ENCODE results near the gene UGCG.

UGCG gene

DNA sequence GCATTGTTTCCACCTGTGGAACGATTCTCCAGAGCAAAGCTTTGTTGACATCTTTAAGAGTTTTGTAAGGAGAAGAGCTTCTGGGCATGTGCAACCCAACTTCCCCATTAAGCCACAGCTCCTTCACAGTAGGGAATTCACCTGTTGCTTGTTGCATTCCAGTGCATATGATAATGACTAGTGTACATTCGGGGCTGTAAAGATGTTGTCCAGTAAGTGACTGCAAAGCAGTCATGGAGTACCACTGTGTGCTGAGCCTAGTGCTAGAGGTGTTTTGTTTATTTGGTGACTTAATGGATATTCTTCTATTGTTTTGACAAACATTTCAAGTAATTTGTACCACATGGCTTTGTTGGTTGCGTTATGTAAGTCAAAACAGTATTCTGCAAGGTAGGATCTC, 12.8 kb downstream of the UGCG start:
- H3K4me3 ChIP-seq (ENCODE audit: control insufficient read depth, low read depth, low read length): no peak overlapping the region
- DNase-seq (ENCODE audit: low read depth): no peak
- TF ChIP-seq, protein P1, sequence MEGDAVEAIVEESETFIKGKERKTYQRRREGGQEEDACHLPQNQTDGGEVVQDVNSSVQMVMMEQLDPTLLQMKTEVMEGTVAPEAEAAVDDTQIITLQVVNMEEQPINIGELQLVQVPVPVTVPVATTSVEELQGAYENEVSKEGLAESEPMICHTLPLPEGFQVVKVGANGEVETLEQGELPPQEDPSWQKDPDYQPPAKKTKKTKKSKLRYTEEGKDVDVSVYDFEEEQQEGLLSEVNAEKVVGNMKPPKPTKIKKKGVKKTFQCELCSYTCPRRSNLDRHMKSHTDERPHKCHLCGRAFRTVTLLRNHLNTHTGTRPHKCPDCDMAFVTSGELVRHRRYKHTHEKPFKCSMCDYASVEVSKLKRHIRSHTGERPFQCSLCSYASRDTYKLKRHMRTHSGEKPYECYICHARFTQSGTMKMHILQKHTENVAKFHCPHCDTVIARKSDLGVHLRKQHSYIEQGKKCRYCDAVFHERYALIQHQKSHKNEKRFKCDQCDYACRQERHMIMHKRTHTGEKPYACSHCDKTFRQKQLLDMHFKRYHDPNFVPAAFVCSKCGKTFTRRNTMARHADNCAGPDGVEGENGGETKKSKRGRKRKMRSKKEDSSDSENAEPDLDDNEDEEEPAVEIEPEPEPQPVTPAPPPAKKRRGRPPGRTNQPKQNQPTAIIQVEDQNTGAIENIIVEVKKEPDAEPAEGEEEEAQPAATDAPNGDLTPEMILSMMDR (conservative IDR thresholded peaks at IDR 0.05; ENCODE audit: control insufficient read depth, insufficient read depth, low read depth, low read length): no peak

DNA sequence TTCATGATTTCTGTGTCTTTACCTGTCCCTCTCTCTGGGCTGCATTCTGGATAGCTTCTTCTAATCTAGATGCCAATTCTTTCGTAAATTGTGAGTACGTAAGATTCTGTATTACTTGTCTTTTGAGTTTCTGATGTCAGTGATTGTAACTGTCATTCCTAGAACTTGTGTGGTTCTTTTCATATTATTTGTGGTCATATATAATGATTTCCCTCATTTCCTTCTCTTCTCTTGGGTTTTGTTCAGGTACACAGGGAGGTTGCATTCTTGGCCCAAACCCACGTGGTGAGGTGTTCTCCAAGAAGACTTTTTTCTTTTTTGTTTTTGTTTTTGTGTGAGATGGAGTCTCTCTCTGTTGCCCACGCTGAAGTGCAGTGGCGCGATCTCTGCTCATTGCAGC, 13.8 kb downstream of the UGCG start:
- no peak overlapping the region for H3K4me3 ChIP-seq (ENCODE audit: control insufficient read depth, low read depth, low read length)
- DNase-seq (ENCODE audit: low read depth): no peak
- TF ChIP-seq, protein P1 (conservative IDR thresholded peaks at IDR 0.05; ENCODE audit: control insufficient read depth, insufficient read depth, low read depth, low read length): no peak

DNA sequence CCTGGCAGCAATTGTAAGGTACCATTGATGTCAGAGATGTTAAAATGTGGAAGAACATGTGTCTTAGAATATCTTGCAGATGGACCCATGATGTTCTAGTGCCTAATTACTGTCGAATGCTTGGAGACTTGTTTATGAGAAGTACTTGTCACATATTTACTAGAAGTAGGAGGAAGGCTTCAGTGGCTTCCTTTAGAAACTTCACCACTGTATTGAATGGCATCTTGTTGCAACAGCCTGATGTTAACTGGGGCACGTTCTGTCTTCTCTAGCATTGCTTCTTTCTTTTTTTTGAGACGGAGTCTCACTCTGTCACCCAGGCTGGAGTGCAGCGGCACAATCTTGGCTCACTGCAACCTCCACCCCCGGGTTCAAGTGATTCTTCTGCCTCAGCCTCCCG, 16.5 kb downstream of the UGCG start:
- no peak overlapping the region for H3K4me3 ChIP-seq (ENCODE audit: control insufficient read depth, low read depth, low read length)
- TF ChIP-seq, protein P1 (conservative IDR thresholded peaks at IDR 0.05; ENCODE audit: control insufficient read depth, insufficient read depth, low read depth, low read length): no peak
- DNase-seq (ENCODE audit: low read depth): no peak

GRCh38 chr9:111914749-111915424, 18.3 kb downstream of the UGCG start:
- peak; percentile 49 for DNase-seq (ENCODE audit: low read depth)
- TF ChIP-seq, protein P1 (conservative IDR thresholded peaks at IDR 0.05; ENCODE audit: control insufficient read depth, insufficient read depth, low read depth, low read length): no peak
- H3K4me3 ChIP-seq (ENCODE audit: control insufficient read depth, low read depth, low read length): no peak overlapping the region

DNA sequence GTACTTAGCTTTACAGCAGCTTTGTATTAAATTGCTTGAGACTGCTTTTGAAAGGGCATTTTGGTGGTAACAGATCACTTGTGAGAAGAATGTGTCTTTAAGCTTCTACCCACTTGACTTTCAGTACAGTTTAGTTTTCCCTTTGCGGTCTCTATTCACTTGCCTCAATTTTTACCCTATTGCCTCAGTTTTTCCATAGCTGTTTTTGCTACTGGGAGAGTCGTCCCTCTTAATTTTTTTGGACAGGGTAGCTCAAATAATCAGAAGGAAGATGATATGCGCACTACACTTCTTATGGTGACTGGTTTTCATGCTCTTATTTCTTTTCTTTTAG, 18.8 kb downstream of the UGCG start:
- no peak for DNase-seq (ENCODE audit: low read depth)
- H3K4me3 ChIP-seq (ENCODE audit: control insufficient read depth, low read depth, low read length): no peak overlapping the region

GRCh38 chr9:111916234-111916645, 19.6 kb downstream of the UGCG start:
- H3K4me3 ChIP-seq (ENCODE audit: control insufficient read depth, low read depth, low read length): no peak overlapping the region
- DNase-seq (ENCODE audit: low read depth): no peak

More for the DNA sequence above, 18.8 kb downstream of the UGCG start:
- TF ChIP-seq, protein P1 (conservative IDR thresholded peaks at IDR 0.05; ENCODE audit: control insufficient read depth, insufficient read depth, low read depth, low read length): no peak

More at GRCh38 chr9:111916234-111916645, 19.6 kb downstream of the UGCG start:
- TF ChIP-seq, protein P1 (conservative IDR thresholded peaks at IDR 0.05; ENCODE audit: control insufficient read depth, insufficient read depth, low read depth, low read length): no peak

Measured in fibroblast of mammary gland (primary cell).